ENCODE results near the gene APLP1.

The APLP1 gene

DNA sequence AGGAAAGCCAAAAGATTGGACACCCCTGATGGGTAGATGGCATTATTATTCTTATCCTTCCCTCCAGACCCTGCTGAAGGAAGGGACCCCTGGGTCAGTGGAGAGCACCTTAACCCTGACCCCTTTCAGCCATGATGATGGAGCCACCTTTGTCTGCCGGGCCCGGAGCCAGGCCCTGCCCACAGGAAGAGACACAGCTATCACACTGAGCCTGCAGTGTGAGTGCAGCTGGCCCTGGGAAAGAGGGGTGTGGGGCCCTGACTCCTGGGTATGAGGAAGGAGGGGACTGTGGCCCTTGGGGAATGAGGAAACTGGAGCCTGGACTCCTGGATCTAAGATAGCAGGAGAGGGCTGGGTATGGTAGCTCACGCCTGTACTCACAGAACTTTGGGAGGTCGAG, 9.0 kb upstream of the APLP1 start:
- H3K27ac ChIP-seq: no peak overlapping the region
- CTCF ChIA-PET: no interaction called here
- TF ChIP-seq, protein P1, sequence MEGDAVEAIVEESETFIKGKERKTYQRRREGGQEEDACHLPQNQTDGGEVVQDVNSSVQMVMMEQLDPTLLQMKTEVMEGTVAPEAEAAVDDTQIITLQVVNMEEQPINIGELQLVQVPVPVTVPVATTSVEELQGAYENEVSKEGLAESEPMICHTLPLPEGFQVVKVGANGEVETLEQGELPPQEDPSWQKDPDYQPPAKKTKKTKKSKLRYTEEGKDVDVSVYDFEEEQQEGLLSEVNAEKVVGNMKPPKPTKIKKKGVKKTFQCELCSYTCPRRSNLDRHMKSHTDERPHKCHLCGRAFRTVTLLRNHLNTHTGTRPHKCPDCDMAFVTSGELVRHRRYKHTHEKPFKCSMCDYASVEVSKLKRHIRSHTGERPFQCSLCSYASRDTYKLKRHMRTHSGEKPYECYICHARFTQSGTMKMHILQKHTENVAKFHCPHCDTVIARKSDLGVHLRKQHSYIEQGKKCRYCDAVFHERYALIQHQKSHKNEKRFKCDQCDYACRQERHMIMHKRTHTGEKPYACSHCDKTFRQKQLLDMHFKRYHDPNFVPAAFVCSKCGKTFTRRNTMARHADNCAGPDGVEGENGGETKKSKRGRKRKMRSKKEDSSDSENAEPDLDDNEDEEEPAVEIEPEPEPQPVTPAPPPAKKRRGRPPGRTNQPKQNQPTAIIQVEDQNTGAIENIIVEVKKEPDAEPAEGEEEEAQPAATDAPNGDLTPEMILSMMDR (conservative IDR thresholded peaks at IDR 0.05; ENCODE audit: low read depth): no peak
- POLR2A ChIA-PET (ENCODE audit: low non-redundant PET): no interaction called here
- DNase-seq (ENCODE audit: low spot score): no peak

DNA sequence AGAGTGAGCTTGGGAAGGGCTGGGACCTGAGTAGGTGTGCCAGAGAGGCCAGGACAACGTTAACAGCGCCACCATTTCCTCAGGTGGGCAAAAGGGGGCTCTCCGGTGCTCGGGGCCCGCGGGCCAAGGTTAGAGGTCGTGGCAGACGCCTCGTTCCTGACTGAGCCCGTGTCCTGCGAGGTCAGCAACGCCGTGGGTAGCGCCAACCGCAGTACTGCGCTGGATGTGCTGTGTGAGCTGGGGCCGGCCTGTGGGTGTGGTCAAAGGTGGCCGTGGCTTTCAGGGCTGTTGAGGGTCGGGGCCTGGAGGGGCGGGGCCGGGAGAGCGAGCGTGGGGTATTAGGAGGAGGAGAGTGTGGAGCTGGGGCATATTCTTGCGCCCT, 7.9 kb upstream of the APLP1 start:
- ChIA-PET POLR2A (ENCODE audit: low non-redundant PET) (no interaction called here), CTCF (no interaction called here)
- H3K27ac ChIP-seq: no peak overlapping the region
- TF ChIP-seq, protein P1 (conservative IDR thresholded peaks at IDR 0.05; ENCODE audit: low read depth): no peak
- DNase-seq (ENCODE audit: low spot score): no peak

DNA sequence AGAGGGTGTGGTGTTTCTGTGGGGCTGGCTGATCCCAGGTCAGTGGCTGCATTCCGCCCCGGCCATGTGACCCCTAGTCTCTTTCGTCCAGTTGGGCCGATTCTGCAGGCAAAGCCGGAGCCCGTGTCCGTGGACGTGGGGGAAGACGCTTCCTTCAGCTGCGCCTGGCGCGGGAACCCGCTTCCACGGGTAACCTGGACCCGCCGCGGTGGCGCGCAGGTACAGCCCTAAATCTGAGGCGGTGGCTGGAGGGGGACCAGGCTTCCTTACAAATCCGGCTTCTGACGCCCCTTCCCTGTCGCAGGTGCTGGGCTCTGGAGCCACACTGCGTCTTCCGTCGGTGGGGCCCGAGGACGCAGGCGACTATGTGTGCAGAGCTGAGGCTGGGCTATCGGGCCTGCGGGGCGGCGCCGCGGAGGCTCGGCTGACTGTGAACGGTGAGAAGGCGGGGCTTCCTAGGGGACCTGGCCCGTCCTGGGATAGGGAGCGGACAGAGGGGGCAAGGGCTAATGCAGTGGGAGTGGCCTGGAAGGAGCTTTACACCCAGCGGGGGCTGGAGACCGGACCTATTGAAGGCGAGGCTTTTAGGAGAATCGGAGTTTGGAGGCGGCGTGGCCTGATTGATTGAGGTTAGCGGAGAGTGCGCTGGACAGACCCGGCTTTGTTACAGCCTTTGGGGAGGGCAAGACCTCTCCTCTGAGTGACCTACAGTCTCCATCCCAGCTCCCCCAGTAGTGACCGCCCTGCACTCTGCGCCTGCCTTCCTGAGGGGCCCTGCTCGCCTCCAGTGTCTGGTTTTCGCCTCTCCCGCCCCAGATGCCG, 7.3 kb upstream of the APLP1 start:
- no peak for DNase-seq (ENCODE audit: low spot score)
- TF ChIP-seq, protein P1 (conservative IDR thresholded peaks at IDR 0.05; ENCODE audit: low read depth): no peak
- ChIA-PET POLR2A (ENCODE audit: low non-redundant PET) (no interaction called here), CTCF (no interaction called here)
- no peak overlapping the region for H3K27ac ChIP-seq

DNA sequence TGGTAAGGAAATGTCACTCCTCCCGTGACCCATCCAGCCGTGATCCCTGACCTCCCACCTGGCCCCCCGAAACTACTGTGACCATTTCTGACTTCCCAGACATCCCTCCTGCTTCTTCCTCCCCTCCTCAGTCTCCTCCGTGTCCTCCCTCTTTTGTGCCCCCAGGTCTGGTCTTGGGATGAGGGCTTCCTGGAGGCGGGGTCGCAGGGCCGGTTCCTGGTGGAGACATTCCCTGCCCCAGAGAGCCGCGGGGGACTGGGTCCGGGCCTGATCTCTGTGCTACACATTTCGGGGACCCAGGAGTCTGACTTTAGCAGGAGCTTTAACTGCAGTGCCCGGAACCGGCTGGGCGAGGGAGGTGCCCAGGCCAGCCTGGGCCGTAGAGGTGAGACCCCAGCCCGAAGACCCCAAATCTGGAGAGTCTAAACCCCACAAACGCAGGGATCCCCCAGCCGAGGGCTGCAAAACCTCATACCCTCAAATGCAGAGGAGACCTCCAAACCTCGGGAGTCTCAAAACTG, 6.7 kb upstream of the APLP1 start:
- TF ChIP-seq, protein P1 (conservative IDR thresholded peaks at IDR 0.05; ENCODE audit: low read depth): no peak
- CTCF ChIA-PET: no interaction called here
- POLR2A ChIA-PET (ENCODE audit: low non-redundant PET): no interaction called here
- DNase-seq (ENCODE audit: low spot score): no peak
- H3K27ac ChIP-seq: no peak overlapping the region

DNA sequence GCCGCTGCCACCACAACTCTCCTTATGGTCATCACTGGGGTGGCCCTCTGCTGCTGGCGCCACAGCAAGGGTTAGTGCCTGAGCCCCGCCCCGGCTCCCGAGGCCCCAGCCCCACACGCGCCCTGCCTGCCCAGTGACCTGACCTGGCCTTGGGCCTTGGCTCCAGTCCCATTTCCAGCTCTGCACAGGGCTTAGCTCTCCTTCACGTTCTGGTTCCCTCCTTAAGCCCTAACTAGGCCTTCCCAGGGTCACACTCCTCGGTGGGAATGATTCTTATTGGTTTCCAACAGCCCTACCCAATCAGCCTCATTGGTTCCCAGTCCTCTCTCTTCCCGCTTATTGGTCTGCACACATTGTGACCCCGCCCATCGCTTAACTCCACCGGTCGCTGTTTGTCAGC, 5.8 kb upstream of the APLP1 start:
- ChIA-PET CTCF (no interaction called here), POLR2A (ENCODE audit: low non-redundant PET) (no interaction called here)
- TF ChIP-seq, protein P1 (conservative IDR thresholded peaks at IDR 0.05; ENCODE audit: low read depth): no peak
- no peak overlapping the region for H3K27ac ChIP-seq
- DNase-seq (ENCODE audit: low spot score): no peak

DNA sequence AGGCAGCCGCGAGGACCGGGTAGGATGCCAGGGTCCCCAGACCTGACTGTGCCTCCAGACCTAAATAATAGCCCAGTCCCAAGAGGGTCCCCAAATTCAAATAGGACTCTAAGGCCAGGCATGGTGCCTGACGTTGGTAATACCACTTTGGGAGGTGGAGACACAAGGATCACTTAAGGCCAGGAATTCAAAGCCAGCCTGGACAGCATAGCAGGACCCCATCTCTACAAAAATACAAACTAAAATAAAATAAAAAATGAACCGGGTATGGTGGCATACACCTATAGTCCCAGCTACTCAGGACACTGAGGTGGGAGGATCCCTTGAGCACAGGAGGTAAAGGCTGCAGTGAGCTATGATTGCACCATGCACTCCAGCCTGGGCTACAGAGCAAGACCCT, 5.4 kb upstream of the APLP1 start:
- TF ChIP-seq, protein P1 (conservative IDR thresholded peaks at IDR 0.05; ENCODE audit: low read depth): no peak
- ChIA-PET POLR2A (ENCODE audit: low non-redundant PET) (no interaction called here), CTCF (no interaction called here)
- H3K27ac ChIP-seq: no peak overlapping the region
- no peak for DNase-seq (ENCODE audit: low spot score)

All from RWPE1 (cell line).